ENCODE measurements around the gene SLX9.
A peak's percentile ranks its signal among the peaks of the same experiment; 100 is the strongest.

The SLX9 gene

GRCh38 chr21:44931501-44932407 is 8.1 kb upstream of the SLX9 start:
- no peak for DNase-seq

- peak; percentile 51 for DNase-seq
These were observed 7.2 kb upstream of the SLX9 start for GRCh38 chr21:44932408-44933181.

GRCh38 chr21:44933199-44933917 is 6.5 kb upstream of the SLX9 start:
- DNase-seq: no peak

- DNase-seq: no peak
These were observed 5.9 kb upstream of the SLX9 start for GRCh38 chr21:44933918-44934260.

- DNase-seq: no peak
These were observed 5.6 kb upstream of the SLX9 start for GRCh38 chr21:44934276-44934675.

GRCh38 chr21:44934797-44935532 is 4.9 kb upstream of the SLX9 start:
- DNase-seq: no peak

- no peak for DNase-seq
These were observed 4.3 kb upstream of the SLX9 start for GRCh38 chr21:44935533-44935927.

GRCh38 chr21:44938772-44939531 is 877 bp upstream of the SLX9 start:
- DNase-seq: no peak

GRCh38 chr21:44940116-44940631 is 345 bp downstream of the SLX9 start:
- no peak for DNase-seq

GRCh38 chr21:44941567-44941966 is 1.7 kb downstream of the SLX9 start:
- DNase-seq: no peak

GRCh38 chr21:44942566-44942965 is 2.7 kb downstream of the SLX9 start:
- no peak for DNase-seq

GRCh38 chr21:44943005-44943685 is 3.3 kb downstream of the SLX9 start:
- no peak for DNase-seq

- DNase-seq: no peak
These were observed 4.1 kb downstream of the SLX9 start for GRCh38 chr21:44943686-44944550.

- no peak for DNase-seq
These were observed 4.8 kb downstream of the SLX9 start for GRCh38 chr21:44944596-44944995.

GRCh38 chr21:44946254-44947041 is 6.6 kb downstream of the SLX9 start:
- DNase-seq: no peak

GRCh38 chr21:44947111-44947929 is 7.5 kb downstream of the SLX9 start:
- no peak for DNase-seq

GRCh38 chr21:44947930-44948331 is 8.1 kb downstream of the SLX9 start:
- no peak for DNase-seq

- no peak for DNase-seq
These were observed 8.7 kb downstream of the SLX9 start for GRCh38 chr21:44948426-44949120.
